Activated CD4-positive, CD25-positive, alpha-beta regulatory T cell treated with anti-CD3 and anti-CD28 coated beads, Interleukin-2, amount 50 U/mL, for 72 hours (primary cell): ENCODE results near the gene NFIB.

ENCODE experiments used
- DNase-seq: peaks from one replicate; pipeline ENCODE4 v3.0.0; 2021

Gene NFIB

DNA sequence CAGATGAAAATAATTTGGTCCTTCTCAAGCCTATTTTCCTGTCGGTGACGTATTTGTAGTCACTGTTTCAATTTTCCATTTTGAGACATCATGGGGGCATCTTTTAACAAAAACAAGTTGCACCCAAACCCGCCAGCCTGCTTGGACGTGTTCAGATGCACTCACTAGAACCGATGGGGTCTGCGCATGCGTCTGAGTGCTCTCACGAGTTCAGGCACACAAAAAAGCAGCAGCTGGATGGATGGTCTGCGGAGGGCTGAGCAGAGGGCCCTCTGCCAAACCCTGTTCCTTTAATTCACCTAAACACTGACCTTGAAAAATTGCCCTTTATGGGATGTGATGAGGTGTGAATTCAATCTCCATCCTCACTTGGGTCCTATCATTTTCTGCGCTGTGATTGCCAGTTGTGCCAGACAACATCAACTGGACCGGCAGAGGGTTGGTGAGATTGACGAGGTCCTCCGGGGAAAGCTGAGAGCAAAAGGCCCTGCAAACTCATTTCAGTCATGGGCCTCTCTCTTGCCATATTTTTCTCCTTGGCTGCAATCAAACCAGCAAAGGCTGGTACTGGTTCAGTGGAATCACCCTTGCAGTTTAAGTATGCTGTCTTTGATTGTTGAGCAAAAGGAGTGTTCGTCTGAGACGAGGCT is 251.9 kb downstream of the NFIB start:
- DNase-seq: no peak

DNA sequence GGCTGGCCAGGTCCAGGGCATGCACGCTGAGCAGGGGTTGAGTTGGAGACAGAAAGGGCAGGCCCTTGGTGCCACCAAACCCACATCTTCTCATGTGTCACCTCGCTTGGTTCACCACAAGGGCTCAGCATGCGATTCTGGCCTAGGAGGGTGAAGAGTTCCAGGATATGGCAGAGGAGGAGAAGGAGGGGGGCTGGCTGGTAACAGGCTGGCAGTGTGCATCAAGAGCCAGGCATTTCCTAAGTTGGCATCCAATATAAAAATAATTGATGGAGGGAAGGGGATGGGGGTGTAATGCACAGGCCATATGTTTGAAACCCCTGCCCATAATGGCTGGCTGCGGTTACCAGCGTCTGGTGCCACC is 255.6 kb downstream of the NFIB start:
- DNase-seq: no peak

DNA sequence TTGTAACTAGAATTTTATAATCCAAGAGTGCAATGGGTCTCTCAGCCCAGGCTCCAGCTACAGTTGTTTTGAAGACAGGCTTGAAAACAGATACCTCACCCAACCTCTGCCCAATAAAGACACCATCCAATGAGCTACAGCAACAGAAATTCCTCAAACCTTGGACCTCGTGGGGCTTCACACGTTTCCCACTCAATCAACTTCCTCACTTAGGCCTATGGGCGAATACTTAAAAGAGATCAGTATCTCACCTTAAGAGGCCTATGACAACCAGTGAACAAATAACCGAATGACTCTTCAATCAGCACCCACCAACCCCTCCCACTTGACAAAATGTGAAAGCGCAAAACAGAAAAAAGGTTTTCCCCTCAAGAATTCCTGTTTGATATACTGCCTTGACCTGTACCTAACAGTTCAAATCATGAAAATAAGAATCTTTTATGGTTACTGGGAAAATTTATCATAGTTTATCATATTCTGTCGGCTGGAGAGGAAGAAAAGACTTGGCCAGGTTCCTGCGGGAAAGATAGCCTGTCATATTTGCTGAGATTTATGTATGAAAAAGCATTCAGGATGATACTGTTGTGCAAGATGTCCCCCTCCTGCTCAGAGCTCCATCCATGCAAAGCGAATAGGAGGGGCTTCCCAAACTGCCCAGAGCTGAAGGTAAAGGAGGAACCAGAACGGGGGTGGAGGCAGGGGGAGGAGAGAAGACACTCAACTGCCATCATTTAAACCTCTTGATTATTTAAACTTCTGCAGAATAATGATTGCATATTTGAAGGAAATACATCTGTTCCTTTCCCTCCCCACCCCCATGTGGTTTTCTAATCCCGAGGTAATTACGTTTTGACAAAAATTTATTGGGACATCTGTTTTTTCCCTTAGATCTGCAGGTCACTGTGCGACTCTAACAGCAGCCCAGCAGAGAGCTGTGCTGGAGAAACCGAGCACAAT is 256.3 kb downstream of the NFIB start:
- DNase-seq: no peak

DNA sequence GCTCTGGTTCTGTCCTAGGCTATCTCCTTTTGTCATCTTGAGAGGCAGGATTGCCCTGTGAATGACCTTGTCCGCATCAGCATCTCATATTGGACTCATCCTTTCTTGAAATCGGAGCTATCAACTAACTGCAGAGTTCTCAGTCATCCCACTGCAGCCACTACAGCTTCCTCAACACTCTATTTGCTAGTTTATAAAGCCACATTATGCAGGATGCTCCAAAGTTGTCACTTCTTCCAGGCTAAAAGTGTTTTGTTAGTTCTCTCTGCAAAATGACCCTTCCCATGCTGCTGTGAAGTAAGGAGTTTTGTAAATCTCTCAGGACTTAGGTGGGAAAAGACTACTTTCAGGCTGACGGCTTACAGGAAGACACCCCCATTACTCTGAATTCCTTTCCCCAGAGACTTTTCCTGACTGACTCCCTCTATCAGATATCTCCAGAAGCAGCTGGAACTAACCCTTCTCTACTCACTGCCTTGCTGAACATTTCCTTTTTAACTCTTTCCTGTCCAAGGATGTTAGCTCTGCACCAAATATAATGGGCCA is 257.6 kb downstream of the NFIB start:
- DNase-seq: no peak

DNA sequence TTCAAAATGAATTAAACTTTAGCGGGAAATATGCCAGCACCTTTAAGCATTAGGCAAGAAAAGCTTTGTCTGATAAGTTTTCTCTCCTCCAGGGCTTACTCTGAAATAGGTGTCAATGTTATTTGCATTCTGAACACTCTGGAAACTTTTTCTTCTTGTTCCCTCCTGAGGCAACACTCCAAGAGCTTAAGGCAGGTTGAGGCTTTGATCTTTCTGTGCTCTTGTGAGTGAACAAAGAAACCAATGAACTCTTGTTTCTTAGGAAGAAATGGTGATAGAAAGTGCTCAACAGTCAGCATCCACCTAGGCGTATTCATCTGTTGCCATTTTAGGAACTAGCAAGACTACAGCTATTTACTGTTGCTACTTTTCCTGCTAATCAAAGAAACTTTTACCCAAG is 259.8 kb downstream of the NFIB start:
- no peak for DNase-seq

DNA sequence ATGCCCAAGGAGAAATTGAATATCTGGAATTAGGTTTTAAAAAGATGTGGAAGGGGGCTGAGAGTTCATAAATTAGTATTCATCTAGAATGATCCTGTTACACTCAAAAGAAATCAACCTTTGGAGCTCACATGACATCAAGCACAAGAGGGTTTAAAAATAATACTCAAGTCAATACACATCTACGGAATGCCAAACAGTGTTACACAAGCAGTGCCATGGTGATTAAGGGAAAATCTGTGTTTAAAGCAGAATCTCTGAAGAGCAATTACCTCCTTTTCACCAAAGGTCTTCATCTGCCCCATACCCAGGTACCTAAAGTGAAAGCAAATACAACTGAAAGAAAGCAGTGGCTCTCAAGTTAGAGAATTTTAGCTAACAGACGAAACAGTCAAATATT is 261.6 kb downstream of the NFIB start:
- no peak for DNase-seq

DNA sequence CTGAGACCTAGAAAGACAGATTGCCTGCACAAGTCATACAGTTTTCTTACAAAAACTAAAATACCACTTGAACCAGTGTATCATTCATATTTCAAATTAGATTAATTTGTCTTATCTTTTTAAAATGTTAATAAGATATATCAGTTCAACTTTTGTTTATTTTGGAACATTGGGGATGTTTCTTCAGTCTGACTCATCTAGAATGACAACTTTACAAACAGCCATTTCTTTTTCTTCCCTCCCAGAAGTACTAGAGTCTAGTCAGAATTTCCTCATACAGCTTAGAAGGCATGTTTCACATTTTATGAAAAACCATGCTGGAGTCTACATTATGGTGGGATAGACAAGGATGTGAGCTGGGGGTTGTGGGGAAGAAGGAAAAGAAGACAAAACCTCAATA is 262.5 kb downstream of the NFIB start:
- no peak for DNase-seq

DNA sequence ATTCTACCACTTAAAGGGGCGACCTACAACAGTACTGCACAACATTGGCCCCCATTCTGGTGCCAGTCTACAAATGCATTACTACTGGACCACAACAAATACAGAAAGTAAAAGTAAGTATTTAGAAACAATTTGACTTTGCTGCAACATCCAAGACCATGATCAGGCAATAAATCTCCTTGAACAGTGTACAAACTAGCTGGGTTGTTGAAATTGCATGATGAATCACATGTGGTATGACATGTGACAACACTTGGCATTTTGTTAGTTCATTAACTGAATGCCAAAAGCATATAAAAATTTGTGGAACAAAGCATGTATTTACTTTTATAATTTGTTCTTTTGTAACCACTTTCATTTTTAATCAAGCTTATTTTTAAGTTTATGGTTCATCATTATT is 270.5 kb downstream of the NFIB start:
- no peak for DNase-seq

DNA sequence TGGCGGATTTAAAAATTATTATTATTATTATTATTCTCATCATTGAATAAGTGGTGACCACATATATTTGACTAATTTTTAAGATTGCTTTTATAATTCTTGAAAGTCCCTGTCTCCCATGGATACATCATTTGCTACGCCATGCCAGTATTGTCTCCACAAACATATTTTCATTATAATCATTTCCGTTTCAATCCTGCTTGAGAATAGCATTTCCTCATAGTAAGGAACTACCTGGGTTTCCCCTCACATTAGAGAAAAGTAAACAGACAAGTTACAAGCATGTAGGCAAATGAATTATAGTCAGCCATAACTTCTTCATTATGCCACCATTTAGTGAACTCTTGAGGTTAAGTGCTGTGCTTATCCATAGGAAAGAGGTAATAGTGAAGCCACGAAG is 276.6 kb downstream of the NFIB start:
- DNase-seq: no peak

DNA sequence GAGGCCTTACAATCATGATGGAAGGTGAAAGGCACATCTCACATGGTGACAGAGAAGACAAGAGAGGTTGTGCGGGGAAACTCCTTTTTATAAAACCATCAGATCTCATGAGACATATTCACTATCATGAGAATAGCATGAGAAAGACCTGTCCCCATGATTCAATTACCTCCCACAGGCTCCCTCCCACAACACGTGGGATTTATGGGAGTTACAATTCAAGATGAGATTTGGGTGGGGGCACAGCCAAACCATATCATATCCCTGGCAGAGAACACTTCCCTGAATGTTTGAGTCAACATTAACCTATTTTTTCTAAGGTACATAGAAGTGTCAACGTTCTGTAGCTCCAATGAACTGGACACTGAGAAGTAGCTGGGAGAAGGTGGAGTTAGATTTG is 280.9 kb downstream of the NFIB start:
- no peak for DNase-seq
